Measurements from ENCODE around the gene SORCS2.

DNA sequence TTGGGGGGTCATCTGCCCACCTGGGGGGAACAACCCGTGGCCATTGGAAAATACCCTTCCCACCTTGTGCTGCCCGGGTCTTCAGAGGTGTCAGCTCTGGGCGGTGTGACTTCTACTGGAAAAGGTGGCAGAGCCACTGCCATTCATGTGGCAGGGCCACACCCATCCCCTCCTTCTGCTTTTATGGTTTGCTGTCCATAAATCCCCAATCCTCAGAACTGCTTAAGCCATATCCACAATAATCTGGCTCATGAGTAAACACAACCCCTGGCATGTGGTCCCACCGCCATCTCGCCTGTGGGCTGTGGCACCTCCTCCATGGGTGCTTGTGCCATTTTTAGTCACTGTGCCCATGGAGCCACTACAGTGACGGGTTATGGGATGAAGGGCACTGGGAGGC is 20.6 kb downstream of the SORCS2 start:
- TF ChIP-seq EZH2 (IDR thresholded peaks at IDR 0.05; ENCODE audit: low read length, unreplicated experiment) (no peak), EZH2phosphoT487 (IDR thresholded peaks at IDR 0.05; ENCODE audit: borderline replicate concordance, low read length) (no peak)
- TF ChIP-seq, protein P1, sequence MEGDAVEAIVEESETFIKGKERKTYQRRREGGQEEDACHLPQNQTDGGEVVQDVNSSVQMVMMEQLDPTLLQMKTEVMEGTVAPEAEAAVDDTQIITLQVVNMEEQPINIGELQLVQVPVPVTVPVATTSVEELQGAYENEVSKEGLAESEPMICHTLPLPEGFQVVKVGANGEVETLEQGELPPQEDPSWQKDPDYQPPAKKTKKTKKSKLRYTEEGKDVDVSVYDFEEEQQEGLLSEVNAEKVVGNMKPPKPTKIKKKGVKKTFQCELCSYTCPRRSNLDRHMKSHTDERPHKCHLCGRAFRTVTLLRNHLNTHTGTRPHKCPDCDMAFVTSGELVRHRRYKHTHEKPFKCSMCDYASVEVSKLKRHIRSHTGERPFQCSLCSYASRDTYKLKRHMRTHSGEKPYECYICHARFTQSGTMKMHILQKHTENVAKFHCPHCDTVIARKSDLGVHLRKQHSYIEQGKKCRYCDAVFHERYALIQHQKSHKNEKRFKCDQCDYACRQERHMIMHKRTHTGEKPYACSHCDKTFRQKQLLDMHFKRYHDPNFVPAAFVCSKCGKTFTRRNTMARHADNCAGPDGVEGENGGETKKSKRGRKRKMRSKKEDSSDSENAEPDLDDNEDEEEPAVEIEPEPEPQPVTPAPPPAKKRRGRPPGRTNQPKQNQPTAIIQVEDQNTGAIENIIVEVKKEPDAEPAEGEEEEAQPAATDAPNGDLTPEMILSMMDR (conservative IDR thresholded peaks at IDR 0.05; ENCODE audit: low read depth, low read length): no peak

Data from PC-3 (cell line).